HG02763 (cell line): ENCODE results near the gene SMARCA4.
"Not testable (repeated sequence)": the region's sequence is repeated elsewhere in the genome, so short reads cannot be mapped to it uniquely, and the experiment has no call there.

Experiments
- ATAC-seq: cut with Tn5 transposase; IDR thresholded peaks from one replicate; pipeline ENCODE4 v1.9.1; 2021; ENCODE audit warnings: mild to moderate bottlenecking, moderate library complexity; ENCODE audit not compliant: unreplicated experiment

Gene SMARCA4

GRCh38 chr19:10928563-10929401 is 32.0 kb upstream of the SMARCA4 start, which contains the start of the genes TIMM29 and YIPF2:
TSS of gene TIMM29 (plus strand) at chr19:10928811. CDS start at chr19:10928823, 12 bp downstream.
TSS of gene YIPF2 (minus strand) at chr19:10928639. CDS start at chr19:10928410, 229 bp downstream.
- peak; percentile 80 for ATAC-seq

- no peak for ATAC-seq
Measured at GRCh38 chr19:10929402-10929794, 31.4 kb upstream of the SMARCA4 start.

- no peak for ATAC-seq
Measured at GRCh38 chr19:10935371-10936059, 25.3 kb upstream of the SMARCA4 start.

GRCh38 chr19:10936661-10937084 is 24.2 kb upstream of the SMARCA4 start:
- no peak for ATAC-seq

GRCh38 chr19:10941649-10942048 is 19.2 kb upstream of the SMARCA4 start:
- not testable (repeated sequence) for ATAC-seq

GRCh38 chr19:10943412-10943811 is 17.4 kb upstream of the SMARCA4 start:
- not testable (repeated sequence) for ATAC-seq

GRCh38 chr19:10945264-10945663 is 15.6 kb upstream of the SMARCA4 start:
- no peak for ATAC-seq

- ATAC-seq = no peak
Measured at GRCh38 chr19:10946958-10947657, 13.7 kb upstream of the SMARCA4 start.

- ATAC-seq = no peak
Measured at GRCh38 chr19:10952809-10953208, 8.0 kb upstream of the SMARCA4 start.

- ATAC-seq = not testable (repeated sequence)
Measured at GRCh38 chr19:10959277-10959968, 1.4 kb upstream of the SMARCA4 start.

GRCh38 chr19:10961073-10961860 is 437 bp downstream of the SMARCA4 start:
- ATAC-seq = peak; percentile 32

GRCh38 chr19:10962863-10963262 is 2.0 kb downstream of the SMARCA4 start:
- ATAC-seq = no peak

GRCh38 chr19:10963865-10964264 is 3.0 kb downstream of the SMARCA4 start:
- ATAC-seq = no peak

GRCh38 chr19:10964903-10965302 is 4.1 kb downstream of the SMARCA4 start:
- no peak for ATAC-seq

- no peak for ATAC-seq
Measured at GRCh38 chr19:10965398-10965797, 4.6 kb downstream of the SMARCA4 start.

- ATAC-seq = no peak
Measured at GRCh38 chr19:10966809-10967208, 6.0 kb downstream of the SMARCA4 start.

- no peak for ATAC-seq
Measured at GRCh38 chr19:10968527-10969135, 7.8 kb downstream of the SMARCA4 start.

GRCh38 chr19:10971107-10971726 is 10.4 kb downstream of the SMARCA4 start:
- ATAC-seq = no peak
